B cell (primary cell): ENCODE results near the gene KIF16B. TPM values are rescaled to one million over a fixed set of nuclear protein-coding genes. Genes with fewer than 3 reads are reported as not detected.

Experiments
- ATAC-seq: fragments of 200-7000 bp; cut with Tn5 transposase; one replicate; pipeline ENCODE4 v1.10.0; 2021; ENCODE audit warnings: low read depth, mild to moderate bottlenecking, moderate number of reproducible peaks, moderate library complexity
- CTCF ChIA-PET: fragments of 350-600 bp; sonication (Branson Sonifier 250); formaldehyde crosslinking; loops from one replicate; lab custom pipeline; 2021; ENCODE audit warnings: antibody characterized with exemption, inconsistent platforms; lab: Charles Lee
- POLR2A ChIA-PET: fragments of 350-600 bp; sonication (Branson Sonifier 250); formaldehyde crosslinking; loops from one replicate; lab custom pipeline; 2021; ENCODE audit warnings: antibody characterized with exemption; lab: Charles Lee
- DNase-seq: peaks from one replicate; pipeline ENCODE4 v3.0.0; 2013
- H2AFZ ChIP-seq: 2 replicates; pipeline ENCODE4 v1.6.1; 2012; ENCODE audit warnings: mild to moderate bottlenecking, low read depth, low read length; ENCODE audit not compliant: insufficient read depth, poor library complexity, severe bottlenecking
- H3K27ac ChIP-seq, 2 donors: 1 replicate in 1 of 2; 2 replicates in 1 of 2; pipeline ENCODE4 v1.5.1; 2012 to 2013; ENCODE audit warnings: low read length in 2 of 2, mild to moderate bottlenecking in 2 of 2, moderate library complexity in 1 of 2
- H3K27me3 ChIP-seq, 4 experiments: fragments of 200-600 bp in 1 of 4; sonication (generic) in 1 of 4; replicated peaks in 1 of 4; 1 replicate in 2 of 4; 2 replicates in 2 of 4; pipeline versions ENCODE4 v1.6.1 to v1.7.0; 2013 to 2016; ENCODE audit warnings: low read length in 3 of 4, mild to moderate bottlenecking in 2 of 4, mixed read lengths in 1 of 4, moderate library complexity in 1 of 4; ENCODE audit not compliant: insufficient read depth in 4 of 4, control insufficient read depth in 3 of 4; ENCODE audit errors: control extremely low read depth in 1 of 4
- H3K36me3 ChIP-seq, 2 experiments: replicated peaks in 1 of 2; 1 replicate in 1 of 2; 2 replicates in 1 of 2; pipeline versions ENCODE4 v1.6.1 to v1.7.1; 2013; ENCODE audit warnings: low read length in 1 of 2; ENCODE audit not compliant: insufficient read depth in 2 of 2, control insufficient read depth in 1 of 2; ENCODE audit errors: control extremely low read depth in 1 of 2, extremely low read depth in 1 of 2
- H3K4me1 ChIP-seq, 2 donors: fragments of 200-600 bp in 1 of 2; sonication (generic) in 1 of 2; 1 replicate in 1 of 2; 2 replicates in 1 of 2; pipeline versions ENCODE4 v1.5.1 to v1.6.1; 2013 to 2017; ENCODE audit warnings: low read length in 2 of 2; ENCODE audit not compliant: control insufficient read depth in 2 of 2, insufficient read depth in 2 of 2
- H3K4me2 ChIP-seq: replicated peaks from 2 replicates; pipeline ENCODE3; 2012; ENCODE audit warnings: mild to moderate bottlenecking, low read depth, low read length; ENCODE audit not compliant: poor library complexity, severe bottlenecking
- H3K4me3 ChIP-seq, 5 experiments: fragments of 200-600 bp in 1 of 5; sonication (generic) in 1 of 5; 1 replicate in 3 of 5; 2 replicates in 2 of 5; pipeline versions ENCODE4 v1.5.1 to v1.7.0; 2011 to 2016; ENCODE audit warnings: low read length in 4 of 5, mild to moderate bottlenecking in 4 of 5, low read depth in 2 of 5, control low read depth in 1 of 5, moderate library complexity in 1 of 5; ENCODE audit not compliant: insufficient read depth in 1 of 5; ENCODE audit errors: control extremely low read depth in 1 of 5, extremely low read depth in 1 of 5
- H3K79me2 ChIP-seq: fragments of 200-600 bp; sonication (generic); one replicate; pipeline ENCODE4 v1.6.0; 2016; ENCODE audit warnings: low read length; ENCODE audit not compliant: control insufficient read depth, insufficient read depth
- H3K9ac ChIP-seq: fragments of 200-600 bp; sonication (generic); 2 replicates; pipeline ENCODE4 v1.6.1; 2017; ENCODE audit warnings: mild to moderate bottlenecking, low read length, moderate library complexity
- H3K9me3 ChIP-seq, 3 donors: one replicate each; pipeline versions ENCODE4 v1.6.1 to v1.7.1; 2013; ENCODE audit warnings: low read length in 2 of 3; ENCODE audit not compliant: control insufficient read depth in 2 of 3, insufficient read depth in 1 of 3; ENCODE audit errors: control extremely low read depth in 1 of 3
- H4K20me1 ChIP-seq: 2 replicates; pipeline ENCODE4 v1.6.0; 2012; ENCODE audit warnings: mild to moderate bottlenecking, low read length; ENCODE audit not compliant: insufficient read depth, control insufficient read depth, poor library complexity, severe bottlenecking
- H3K27ac Mint-ChIP-seq: one replicate; pipeline ENCODE4 v1.8.0; 2021; ENCODE audit warnings: mixed read lengths
- H3K27me3 Mint-ChIP-seq: one replicate; pipeline ENCODE4 v1.8.0; 2021; ENCODE audit warnings: mixed read lengths
- H3K4me1 Mint-ChIP-seq: one replicate; pipeline ENCODE4 v1.8.0; 2021; ENCODE audit warnings: mixed read lengths
- H3K4me3 Mint-ChIP-seq: one replicate; pipeline ENCODE4 v1.8.0; 2021; ENCODE audit warnings: mixed read lengths
- H3K9me3 Mint-ChIP-seq: one replicate; pipeline ENCODE4 v1.8.0; 2022; ENCODE audit warnings: mixed read lengths; ENCODE audit not compliant: insufficient read depth
- EZH2 ChIP-seq: IDR thresholded peaks from 2 replicates; pipeline ENCODE4 v1.6.1; 2012; ENCODE audit warnings: borderline replicate concordance, low read depth, mild to moderate bottlenecking, moderate library complexity, low read length; ENCODE audit not compliant: insufficient read depth, poor library complexity, severe bottlenecking
- WGBS: methylation state at CpG from one replicate; pipeline ENCODE4 v1.1.5; 2013; ENCODE audit warnings: missing lambda C conversion rate; ENCODE audit not compliant: insufficient coverage; 5-methylcytosine and 5-hydroxymethylcytosine counted together
- intact Hi-C: fragments of 100-400 bp; cut with micrococcal nuclease; formaldehyde crosslinking; loops from one replicate; pipeline ENCODE4 v1.10.0; 2022
- polyA plus RNA-seq: library from polyadenylated mRNA; depleted of rRNA; stranded (reverse); fragments of >200 nt; gene quantifications from 2 replicates; pipeline ENCODE4 v1.2.3, GENCODE V29; 2012
- total RNA-seq, 2 donors: library from RNA; stranded (reverse); fragments of 120-200 nt in 1 of 2; gene quantifications; 1 replicate in 1 of 2; 2 replicates in 1 of 2; pipeline versions ENCODE4 v1.2.3 to v1.2.4, GENCODE V29; 2013 to 2022
- TF ChIP-seq, protein P1 (sequence below): fragments of 200-600 bp; IDR thresholded peaks from one replicate; pipeline ENCODE4 v1.8.0; 2022; ENCODE audit warnings: antibody characterized with exemption, mild to moderate bottlenecking

KIF16B gene
- total and polyA plus RNA-seq, 2 donors (not counting 1 experiment from before 2014, with no cell fraction given), result 4.5 to 13.0 TPM

DNA sequence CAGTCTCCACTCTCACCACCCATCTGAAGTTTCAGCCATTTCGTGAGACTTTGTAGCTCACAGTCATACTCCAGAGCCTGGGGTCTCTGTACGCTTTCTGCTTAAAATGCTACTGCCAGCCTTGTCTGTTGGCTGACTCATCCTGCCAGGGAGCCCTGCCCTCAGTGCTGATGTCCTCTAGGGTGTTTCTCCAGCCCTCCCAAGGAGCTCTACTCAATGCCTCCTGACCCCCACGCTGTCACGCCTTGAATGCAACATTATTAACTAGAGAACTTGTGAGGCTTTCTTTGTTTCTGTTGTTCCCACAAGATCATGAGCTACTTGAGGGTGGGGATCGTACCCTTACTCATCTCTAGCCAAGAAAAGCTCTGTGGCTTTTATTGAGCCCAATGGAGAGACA is 20.1 kb downstream of the KIF16B start:
- H3K27me3 ChIP-seq, result no peaks in the 10 kb centered on the region
- H3K9ac ChIP-seq, result no peak overlapping the region
- H4K20me1 ChIP-seq, result peaks cover 11% of the 10 kb centered on the region
- H3K4me3 ChIP-seq, result no peak overlapping the region
- CTCF ChIA-PET, result no interaction called here
- peaks cover 2% of the 10 kb centered on the region for H3K4me1 Mint-ChIP-seq
- no peak overlapping the region for H2AFZ ChIP-seq
- intact Hi-C loops, result no loop called here
- no peaks in the 10 kb centered on the region for H3K27me3 Mint-ChIP-seq
- H3K27ac ChIP-seq, result no peak overlapping the region
- no peak overlapping the region for H3K27ac Mint-ChIP-seq
- no peaks in the 10 kb centered on the region for H3K36me3 ChIP-seq
- H3K4me3 Mint-ChIP-seq, result no peak overlapping the region
- WGBS, result 98% methylated on average over 4 of the region's 5 CpGs
- peaks cover 2% of the 10 kb centered on the region for H3K9me3 Mint-ChIP-seq
- POLR2A ChIA-PET, result no interaction called here
- H3K9me3 ChIP-seq, result peaks cover 0 to 22% (median 0%) of the 10 kb centered on the region in 3 donors
- H3K4me2 ChIP-seq, result no peak overlapping the region
- H3K4me1 ChIP-seq, result no peaks in the 10 kb centered on the region
- ATAC-seq (no peak), DNase-seq (no peak)
- H3K79me2 ChIP-seq, result peaks cover 51% of the 10 kb centered on the region
- TF ChIP-seq, protein P1, sequence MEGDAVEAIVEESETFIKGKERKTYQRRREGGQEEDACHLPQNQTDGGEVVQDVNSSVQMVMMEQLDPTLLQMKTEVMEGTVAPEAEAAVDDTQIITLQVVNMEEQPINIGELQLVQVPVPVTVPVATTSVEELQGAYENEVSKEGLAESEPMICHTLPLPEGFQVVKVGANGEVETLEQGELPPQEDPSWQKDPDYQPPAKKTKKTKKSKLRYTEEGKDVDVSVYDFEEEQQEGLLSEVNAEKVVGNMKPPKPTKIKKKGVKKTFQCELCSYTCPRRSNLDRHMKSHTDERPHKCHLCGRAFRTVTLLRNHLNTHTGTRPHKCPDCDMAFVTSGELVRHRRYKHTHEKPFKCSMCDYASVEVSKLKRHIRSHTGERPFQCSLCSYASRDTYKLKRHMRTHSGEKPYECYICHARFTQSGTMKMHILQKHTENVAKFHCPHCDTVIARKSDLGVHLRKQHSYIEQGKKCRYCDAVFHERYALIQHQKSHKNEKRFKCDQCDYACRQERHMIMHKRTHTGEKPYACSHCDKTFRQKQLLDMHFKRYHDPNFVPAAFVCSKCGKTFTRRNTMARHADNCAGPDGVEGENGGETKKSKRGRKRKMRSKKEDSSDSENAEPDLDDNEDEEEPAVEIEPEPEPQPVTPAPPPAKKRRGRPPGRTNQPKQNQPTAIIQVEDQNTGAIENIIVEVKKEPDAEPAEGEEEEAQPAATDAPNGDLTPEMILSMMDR, result no peak
- TF ChIP-seq EZH2, result no peak

DNA sequence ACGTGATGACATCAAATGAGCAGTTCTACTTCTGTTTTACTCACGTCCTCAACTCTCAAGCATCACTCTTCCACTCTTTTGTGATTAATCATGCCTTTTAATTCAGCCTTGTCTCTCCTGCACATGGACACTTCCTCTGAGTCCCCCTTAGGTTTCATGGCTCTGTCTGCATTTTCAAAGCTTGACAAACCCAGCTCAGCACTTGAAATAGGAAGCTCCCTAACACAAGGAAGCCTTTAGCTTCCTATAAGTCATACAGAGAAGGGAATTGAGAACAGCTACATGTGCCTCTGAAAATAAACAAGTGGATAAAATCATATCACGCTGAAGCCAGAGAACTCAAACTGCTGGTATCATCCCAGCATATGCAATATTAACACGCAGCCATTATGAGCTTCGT is 21.2 kb downstream of the KIF16B start:
- peaks cover 0 to 22% (median 0%) of the 10 kb centered on the region in 3 donors for H3K9me3 ChIP-seq
- CTCF ChIA-PET, result no interaction called here
- Mint-ChIP-seq H3K27ac (no peak overlapping the region), H3K27me3 (no peaks in the 10 kb centered on the region), H3K4me3 (no peak overlapping the region), H3K4me1 (peaks cover 2% of the 10 kb centered on the region), H3K9me3 (peaks cover 2% of the 10 kb centered on the region)
- intact Hi-C loops, result no loop called here
- no peaks in the 10 kb centered on the region for H3K36me3 ChIP-seq
- H3K27ac ChIP-seq, result no peak overlapping the region
- H3K79me2 ChIP-seq, result peaks cover 44% of the 10 kb centered on the region
- no peak for ATAC-seq
- H3K4me2 ChIP-seq, result no peak overlapping the region
- POLR2A ChIA-PET, result interaction anchor here (0.5 kb wide), 1 partner anchor 155 kb away, joined by 4 read pairs; no protein-coding TSS in a partner anchor
- WGBS, result 67% methylated on average over 5 of the region's 5 CpGs
- H3K9ac ChIP-seq, result no peak overlapping the region
- no peak overlapping the region for H2AFZ ChIP-seq
- no peak for DNase-seq
- H3K4me3 ChIP-seq, result no peak overlapping the region
- no peak for TF ChIP-seq EZH2
- TF ChIP-seq, protein P1, result no peak
- H4K20me1 ChIP-seq, result peaks cover 5% of the 10 kb centered on the region
- no peaks in the 10 kb centered on the region for H3K27me3 ChIP-seq
- no peaks in the 10 kb centered on the region for H3K4me1 ChIP-seq
